Measurements from ENCODE around the gene CMYA5.

GRCh38 chr5:79666758-79667157, 22.9 kb upstream of the CMYA5 start:
- TF ChIP-seq CTCF (IDR thresholded peaks at IDR 0.05; ENCODE audit: low read depth, low read length) (peak; percentile 20), EZH2phosphoT487 (IDR thresholded peaks at IDR 0.05; ENCODE audit: low read depth) (no peak)
